Putamen (tissue), 1 donor: ENCODE results near the gene HLA-DRA.
A peak's percentile ranks its signal among the peaks of the same experiment; 100 is the strongest.
"Not testable (repeated sequence)": the region's sequence is repeated elsewhere in the genome, so short reads cannot be mapped to it uniquely, and the experiment has no call there.

Experiments used
- DNase-seq: peaks from one replicate; pipeline ENCODE4 v3.0.0-alpha.2; 2016; ENCODE audit warnings: low spot score

The HLA-DRA gene

DNA sequence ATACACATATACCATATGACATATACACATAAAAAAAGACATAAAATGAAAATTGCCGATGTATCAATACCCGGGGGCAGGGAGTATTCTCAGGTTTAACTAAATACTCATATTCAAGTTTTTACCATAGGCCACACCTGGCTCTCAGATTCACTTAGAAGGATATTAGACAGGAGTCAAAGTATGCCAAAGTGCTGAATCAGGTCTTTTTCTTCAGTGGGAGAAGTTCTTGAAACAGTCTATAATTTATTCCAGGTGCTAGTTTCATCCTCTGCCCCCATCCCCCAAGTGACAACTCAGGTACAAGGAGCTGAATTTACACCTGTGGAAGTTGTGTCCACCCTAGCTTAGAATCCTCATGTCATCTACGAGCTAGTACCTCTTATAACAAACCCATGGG lies 8.5 kb upstream of the HLA-DRA start:
- no peak for DNase-seq

DNA sequence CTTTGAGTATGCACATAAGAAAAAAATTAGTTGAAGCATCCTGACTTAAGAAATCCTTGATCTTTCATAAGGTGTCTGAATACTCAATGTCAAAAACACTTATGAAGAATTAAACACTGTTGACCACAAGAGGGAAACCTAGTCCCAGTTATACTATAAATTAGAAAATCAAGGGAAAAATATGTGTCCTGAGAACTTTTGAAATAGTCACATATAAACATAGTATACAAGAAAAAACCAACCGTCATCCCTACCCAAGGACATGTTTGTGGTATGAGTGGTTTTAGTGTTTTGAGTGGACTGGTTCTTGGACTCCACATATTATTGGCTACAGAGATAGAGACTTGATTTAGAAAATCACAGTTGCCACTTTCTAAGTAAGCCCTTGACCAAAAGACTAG lies 7.6 kb upstream of the HLA-DRA start:
- DNase-seq, result no peak

DNA sequence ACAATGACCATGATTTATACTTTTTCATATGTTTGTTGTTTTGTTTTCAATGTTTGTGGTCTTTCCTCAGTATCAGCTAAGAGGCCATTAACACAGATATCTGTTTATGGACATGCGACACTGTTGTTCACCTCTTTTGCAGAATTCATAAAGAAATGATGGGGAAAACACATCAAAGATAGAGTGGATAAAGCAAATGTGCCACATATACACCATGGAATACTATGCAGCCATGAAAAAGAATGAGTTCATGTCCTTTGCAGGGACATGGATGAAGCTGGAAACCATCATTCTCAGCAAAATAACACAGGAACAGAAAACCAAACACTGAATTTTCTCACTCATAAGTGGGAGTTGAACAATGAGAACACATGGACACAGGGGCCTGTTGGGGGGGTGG lies 5.7 kb upstream of the HLA-DRA start:
- not testable (repeated sequence) for DNase-seq

DNA sequence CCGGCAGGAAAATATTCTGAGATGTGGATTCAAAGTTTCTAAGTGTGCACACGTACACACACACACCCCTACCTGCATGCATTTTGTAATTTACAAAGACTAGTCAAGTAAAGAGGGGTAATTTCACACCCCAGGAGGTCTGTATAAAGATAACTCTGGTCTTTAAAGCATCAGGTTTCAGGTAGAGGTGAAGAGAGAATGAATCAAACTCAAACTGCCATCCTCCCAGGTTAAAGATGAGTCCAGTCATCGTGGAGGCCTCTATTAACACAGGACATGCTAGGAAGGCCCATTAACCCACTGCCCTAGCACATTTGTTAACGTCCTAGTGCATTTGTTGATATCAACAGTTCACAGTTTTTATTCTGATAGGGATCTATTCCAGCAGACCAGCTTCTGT lies 3.5 kb upstream of the HLA-DRA start:
- no peak for DNase-seq

DNA sequence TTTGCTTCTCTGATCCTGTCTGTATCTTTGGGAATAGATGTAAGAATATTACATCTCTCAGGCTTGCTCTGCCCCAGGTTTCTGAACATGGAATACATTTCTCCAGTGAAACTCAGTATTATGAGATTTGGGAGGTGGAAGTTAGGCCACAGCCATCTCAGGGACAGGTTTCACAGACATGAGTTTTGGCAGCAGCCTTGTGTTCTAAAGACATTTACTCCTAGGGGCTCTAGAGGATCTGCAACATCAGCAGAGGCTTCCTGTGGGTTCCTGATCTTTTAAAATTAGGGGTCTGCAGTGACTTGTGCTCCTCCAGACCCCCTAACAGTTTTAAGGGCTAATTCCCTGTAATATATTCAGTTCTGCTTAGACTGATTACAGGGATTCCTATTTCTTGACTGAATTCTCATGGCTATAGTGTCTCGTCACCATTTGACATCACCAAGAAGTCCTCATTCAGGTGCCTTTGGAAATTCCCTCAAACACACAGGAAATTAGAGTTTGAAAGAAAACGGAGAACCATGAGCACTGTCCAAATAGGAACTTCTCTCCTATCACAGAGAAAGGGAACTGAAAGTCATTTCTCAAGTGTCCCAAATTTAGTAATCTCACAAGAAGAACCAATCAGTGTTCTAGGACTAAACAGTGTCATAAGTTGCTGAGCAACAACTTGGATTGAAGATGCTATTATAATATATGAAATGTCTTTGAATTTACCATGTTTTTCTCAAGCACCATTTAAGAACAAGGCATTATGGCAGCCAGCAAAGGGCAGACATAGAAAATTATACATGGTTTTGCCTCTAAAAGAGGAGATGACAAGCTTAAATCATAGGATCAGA lies 2.5 kb upstream of the HLA-DRA start:
- peak; percentile 16 for DNase-seq

DNA sequence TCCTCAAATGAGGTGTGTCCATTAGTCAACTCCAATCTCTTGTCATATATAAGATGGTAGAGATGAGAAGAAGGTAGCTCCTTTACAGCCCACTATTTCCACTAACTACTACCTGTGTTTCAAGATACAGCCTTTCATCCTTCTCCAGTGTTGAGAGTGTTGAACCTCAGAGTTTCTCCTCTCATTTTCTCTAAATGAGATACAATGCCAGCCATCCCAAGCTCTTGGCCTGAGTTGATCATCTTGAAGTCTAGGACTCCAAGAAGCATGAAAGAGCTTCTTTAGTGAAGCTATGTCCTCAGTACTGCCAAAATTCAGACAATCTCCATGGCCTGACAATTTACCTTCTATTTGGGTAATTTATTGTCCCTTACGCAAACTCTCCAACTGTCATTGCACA lies 548 bp upstream of the HLA-DRA start:
- no peak for DNase-seq

DNA sequence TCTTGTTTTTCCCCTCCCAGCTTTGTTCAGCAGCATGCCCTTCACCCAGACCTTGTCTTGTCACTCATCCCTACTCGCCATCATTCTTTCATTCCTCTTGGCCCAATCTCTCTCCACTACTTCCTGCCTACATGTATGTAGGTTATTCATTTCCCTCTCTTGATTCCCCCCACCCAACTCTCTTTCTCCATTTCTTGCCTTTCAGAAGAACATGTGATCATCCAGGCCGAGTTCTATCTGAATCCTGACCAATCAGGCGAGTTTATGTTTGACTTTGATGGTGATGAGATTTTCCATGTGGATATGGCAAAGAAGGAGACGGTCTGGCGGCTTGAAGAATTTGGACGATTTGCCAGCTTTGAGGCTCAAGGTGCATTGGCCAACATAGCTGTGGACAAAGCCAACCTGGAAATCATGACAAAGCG lies 2.6 kb downstream of the HLA-DRA start:
- DNase-seq, result no peak

DNA sequence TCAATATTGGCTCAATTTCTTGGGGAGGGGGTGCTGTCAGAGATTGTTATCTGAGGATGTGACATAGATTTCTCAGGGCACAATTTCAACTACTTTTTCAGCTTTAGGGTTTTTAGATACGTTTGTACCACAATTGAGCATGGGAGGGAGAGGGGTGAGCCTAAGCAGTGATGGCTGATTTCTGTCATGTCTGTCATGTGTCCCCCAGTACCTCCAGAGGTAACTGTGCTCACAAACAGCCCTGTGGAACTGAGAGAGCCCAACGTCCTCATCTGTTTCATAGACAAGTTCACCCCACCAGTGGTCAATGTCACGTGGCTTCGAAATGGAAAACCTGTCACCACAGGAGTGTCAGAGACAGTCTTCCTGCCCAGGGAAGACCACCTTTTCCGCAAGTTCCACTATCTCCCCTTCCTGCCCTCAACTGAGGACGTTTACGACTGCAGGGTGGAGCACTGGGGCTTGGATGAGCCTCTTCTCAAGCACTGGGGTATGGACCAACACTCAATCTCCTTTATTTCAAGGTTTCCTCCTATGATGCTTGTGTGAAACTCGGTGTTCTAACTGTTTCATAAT lies 3.4 kb downstream of the HLA-DRA start:
- DNase-seq, result no peak

DNA sequence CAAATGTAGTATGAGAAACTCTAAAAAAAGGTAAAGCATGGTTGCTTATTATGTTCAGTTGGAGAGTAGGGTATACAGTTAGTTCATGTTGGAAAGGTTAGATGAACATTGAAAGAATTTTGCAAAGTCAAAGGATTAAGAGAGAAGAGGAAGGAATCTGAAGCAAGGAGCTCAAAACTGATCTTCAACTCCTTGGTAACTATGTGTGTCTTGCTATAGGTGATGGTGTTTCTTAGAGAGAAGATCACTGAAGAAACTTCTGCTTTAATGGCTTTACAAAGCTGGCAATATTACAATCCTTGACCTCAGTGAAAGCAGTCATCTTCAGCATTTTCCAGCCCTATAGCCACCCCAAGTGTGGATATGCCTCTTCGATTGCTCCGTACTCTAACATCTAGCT lies 4.7 kb downstream of the HLA-DRA start:
- no peak for DNase-seq

DNA sequence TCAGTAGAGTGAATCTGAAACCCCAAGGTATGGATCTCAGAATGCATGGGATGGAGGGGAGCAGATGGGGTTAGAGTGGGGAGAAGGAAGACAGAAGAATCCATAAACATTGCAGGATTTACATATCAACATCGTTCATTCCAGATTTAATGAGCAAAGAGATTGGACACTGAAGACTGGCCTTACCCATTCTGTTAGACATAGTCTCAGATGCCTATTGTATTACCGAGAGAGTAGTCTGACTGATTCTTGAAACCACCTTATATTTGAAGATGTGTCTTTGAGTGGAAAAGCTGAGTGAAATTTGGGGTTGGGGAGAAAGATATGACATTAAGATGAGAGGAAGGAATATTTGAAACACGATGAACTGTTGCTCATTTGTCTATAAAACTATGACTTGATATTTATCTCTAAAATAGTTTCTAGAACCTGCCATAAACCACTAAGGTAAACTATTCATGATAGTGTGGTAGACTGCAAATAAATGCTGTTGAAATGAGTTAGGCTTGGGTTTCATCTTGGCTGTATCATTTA lies 5.7 kb downstream of the HLA-DRA start:
- DNase-seq, result no peak

DNA sequence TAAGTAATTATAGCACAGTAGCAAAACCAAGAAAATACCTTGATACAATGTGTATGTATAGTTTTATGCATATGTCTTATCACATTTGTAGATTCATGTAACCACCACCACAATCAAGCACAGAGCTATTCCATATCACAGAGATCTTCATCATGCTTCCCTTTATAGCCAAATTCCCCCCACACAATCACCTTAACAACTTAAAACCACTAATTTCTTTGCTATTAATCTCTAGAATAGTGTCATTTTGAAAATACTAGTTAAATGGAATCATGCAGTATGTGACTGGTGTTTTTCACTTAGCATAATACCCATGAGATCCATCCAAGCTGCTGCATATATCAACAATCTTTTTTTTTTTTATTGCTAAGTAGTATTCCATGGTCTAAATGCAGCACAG lies 8.2 kb downstream of the HLA-DRA start:
- no peak for DNase-seq

DNA sequence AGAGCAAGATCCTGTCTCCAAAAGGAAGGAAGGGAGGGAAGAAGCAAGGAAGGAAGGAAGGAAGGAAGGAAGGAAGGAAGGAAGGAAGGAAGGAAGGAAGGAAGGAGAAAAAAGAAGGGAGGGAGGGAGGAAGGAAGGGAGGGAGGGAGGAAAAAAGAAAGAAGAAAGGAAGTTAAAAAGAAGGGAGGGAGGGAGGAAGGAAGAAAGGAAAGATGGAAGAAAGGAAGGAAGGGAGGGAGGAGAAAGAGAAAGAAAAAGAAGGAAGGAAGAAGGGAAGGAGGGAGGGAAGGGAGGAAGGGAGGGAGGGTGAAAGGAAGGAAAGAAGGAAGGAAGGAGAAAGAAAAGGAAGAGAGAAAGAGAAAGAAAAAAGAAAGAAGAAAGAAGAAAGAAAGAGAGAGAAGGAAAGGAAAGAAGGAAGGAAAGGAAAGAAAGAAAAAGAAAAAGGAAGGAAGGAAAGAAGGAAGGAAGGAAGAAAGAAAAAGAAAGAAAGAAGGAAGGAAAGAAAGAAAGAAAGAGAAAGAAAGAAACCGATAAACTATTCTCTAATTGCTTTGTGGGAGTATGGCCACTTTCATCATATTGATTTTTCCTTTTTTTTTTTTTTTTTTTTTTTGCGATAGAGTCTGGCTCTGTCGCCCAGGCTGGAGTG lies 9.5 kb downstream of the HLA-DRA start:
- DNase-seq, result no peak

DNA sequence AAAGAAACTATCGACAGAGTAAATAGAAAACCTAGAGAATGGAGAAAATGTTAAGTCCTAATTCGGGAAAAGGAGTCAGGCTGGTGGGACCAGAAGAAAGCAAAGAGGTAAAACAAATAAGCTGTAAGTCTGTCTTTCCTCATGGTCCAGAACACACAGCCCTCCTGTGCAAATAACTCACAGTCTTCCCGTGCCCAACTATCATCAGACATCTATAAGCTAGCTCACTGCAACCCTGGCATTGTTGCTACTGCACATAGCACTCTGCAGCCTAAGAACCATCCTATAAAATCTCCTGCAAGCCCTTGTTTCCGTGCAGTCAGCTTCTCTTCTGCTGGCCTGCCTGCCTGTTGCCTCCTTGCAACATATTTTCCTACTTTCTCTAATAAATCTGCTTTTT lies 17.4 kb downstream of the HLA-DRA start:
- no peak for DNase-seq

DNA sequence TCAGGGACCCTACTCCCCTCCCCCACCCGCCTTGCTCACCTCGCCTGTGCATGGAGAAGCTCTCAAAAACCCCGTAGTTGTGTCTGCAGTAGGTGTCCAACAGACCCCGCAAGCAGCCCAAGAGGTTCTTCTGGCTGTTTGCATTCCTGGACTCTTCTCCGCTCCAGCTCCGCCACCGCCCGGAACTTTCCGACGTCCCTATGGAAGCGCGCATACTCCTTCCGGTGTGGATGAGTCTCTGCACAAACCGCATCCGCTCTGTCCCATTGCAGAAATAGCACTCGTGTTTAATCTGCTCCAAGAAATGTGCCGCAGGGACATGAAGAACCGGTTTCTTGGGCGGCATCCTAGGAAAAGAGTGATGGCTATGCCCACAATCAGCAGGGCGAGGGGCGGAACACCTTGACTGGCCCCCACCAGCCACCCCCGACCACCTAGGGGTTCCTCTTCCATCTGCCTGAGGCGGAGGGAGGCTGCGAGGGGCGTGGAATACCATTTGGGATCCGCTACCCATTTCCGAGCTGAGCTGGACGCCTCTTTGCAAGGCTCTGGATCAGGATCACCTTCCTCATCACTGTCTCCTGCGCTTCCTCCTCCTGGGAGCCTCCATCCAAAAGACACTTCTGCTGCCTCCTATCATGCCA lies 20.2 kb downstream of the HLA-DRA start:
- DNase-seq, result no peak

DNA sequence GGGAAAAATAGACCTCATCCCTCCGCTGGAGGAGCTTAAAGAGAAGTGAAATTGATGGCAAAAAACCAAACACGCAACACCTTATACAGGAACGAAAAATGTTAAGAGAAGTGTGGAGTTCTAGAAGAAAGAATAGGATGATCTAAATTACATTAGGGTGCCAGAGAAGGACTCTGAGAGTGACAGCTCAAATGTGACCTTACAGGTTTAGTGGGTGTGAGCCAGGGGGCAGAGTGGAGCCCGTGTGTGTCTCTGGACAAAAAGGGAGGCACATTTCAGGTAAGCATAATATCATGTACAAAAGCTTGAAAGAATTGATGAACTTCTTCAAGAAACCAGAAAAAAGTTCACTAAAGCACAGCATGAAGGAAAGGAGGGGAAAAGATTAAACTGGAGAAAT lies 20.8 kb downstream of the HLA-DRA start:
- no peak for DNase-seq

DNA sequence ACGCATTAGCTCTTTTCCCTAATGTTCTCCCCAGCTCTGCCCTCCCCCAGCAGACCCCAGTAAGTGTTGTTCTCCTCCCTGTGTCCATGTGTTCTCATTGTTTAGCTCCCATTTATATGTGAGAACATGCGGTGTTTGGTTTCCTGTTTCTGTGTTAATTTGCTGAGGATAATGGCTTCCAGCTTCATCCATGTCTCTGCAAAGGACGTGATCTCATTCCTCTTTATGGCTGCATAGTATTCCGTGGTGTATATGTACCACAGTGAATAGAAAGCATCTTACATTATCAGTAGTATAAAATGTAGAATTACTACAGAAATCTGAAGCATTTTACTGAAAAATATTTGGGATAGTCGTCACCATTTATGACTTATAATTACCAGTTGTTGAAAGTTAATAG lies 21.8 kb downstream of the HLA-DRA start:
- DNase-seq, result no peak

DNA sequence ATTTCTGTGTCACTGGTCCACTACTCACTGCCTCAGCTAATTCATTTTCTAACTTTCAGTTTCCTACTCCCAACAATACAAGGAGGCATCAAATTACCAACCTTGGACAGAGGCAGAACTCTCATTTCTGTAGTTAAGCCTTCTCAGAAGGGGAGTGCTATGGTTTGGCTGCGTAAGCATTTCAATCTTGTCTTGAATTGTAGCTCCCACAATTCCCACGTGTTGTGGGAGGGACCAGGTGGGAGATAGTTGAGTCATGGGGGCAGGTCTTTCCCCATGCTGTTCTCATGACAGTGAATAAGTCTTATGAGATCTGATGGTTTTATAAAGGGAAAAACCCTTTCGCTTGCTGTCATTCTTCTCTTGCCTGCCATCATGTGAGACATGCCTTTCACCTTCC lies 22.9 kb downstream of the HLA-DRA start:
- no peak for DNase-seq

DNA sequence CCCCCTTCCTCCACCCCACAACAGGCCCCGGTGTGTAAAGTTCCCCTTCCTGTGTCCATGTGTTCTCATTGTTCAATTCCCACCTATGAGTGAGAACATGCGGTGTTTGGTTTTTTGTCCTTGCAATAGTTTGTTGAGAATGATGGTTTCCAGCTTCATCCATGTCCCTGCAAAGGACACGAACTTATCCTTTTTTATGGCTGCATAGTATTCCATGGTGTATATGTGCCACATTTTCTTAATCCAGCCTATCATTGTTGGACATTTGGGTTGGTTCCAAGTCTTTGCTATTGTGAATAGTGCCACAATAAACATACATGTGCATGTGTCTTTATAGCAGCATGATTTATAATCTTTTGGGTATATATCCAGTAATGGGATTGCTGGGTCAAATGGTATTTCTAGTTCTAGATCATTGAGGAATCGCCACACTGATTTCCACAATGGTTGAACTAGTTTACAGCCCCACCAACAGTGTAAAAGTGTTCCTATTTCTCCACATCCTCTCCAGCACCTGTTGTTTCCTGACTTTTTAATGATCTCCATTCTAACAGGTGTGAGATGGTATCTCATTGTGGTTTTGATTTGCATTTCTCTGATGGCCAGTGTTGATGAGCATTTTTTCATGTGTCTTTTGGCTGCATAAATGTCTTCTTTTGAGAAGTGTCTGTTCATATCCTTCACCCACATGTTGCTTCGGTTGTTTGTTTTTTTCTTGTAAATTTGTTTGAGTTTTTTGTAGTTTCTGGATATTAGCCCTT lies 28.2 kb downstream of the HLA-DRA start:
- not testable (repeated sequence) for DNase-seq

DNA sequence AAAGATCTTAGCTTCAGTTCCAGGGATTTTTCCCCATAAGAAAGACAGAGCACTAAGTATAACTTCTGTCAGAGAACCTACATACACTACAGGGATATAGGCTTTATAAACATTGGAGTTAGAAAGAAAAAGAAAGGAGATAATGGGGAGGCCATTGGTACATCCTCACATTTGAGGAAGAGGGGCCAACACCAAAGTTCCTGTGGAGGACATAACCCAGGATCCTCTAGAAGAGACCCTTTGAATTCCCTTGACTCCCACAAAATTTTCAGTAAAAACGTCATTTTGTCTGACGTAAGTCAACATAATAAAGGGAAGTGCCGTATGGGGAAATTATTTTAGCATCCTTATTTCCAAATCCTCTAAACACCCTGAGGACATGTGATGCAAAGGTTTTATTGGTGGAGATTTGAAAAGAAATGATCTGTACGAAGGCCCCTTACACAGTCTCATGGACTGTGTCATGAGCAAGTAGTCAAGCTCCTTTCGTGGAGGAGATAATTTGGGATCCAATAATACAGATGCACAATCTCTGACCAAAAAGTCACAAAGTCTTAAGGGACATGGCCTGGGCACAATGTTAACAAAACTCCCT lies 33.2 kb downstream of the HLA-DRA start:
- DNase-seq, result no peak

DNA sequence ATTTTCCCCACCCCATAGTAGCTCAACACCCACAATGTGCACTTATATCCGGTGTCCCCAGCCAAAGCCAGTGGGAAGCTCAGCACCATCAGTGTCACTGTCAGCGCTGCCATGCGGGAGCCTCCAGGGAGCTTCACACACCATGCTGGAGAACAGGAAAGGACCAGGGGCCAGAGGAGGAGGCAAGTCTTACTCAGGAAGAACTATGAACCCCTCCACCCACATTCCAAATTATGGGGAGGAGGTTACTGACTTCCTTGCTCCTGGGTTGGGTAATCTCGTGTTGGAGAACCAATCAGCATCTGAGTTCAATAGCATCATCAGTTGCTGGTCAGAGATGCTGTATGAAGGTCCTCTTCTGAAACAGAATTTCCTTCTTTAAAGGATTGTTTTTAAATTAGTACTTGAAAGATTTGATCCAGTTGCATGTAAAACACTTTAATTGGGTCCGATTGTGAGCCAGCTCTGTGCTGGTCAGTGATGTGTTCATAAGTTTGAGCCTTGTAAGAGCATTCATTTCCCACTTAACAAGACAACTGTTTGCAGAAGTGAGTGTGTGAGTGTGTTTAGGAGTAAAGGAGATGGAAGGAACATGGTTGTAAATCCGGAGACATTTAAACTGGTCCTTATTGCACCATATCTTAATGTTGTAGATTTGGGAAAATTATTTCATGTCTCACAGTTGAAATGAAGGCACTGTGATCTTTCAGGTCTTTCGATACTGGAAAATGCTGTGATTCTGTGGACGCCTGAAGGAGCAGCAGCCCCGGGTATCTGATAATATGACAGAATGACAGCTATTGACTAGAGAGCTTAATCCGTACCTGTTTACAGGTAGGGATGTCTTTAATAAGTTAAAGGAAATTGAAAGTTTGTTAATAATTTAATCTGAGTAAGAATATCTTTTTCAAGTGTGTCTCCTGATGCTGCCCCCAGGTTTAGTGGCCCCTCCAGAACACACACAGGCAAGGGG lies 34.0 kb downstream of the HLA-DRA start:
- DNase-seq, result not testable (repeated sequence)
